KMS-11 (cell line): Measurements from ENCODE around the gene ZFTA.

Experiments
- H2AFZ ChIP-seq: fragments of 200-600 bp; sonication (generic); 2 replicates; pipeline ENCODE4 v1.6.1; 2016; ENCODE audit warnings: antibody characterized with exemption, mixed run types, low read depth
- H3K27ac ChIP-seq: fragments of 200-600 bp; sonication (generic); 2 replicates; pipeline ENCODE4 v1.6.1; 2016; ENCODE audit warnings: mild to moderate bottlenecking, mixed run types
- H3K27me3 ChIP-seq: fragments of 200-600 bp; sonication (generic); 2 replicates; pipeline ENCODE4 v1.6.1; 2017; ENCODE audit warnings: mild to moderate bottlenecking, low read depth, mixed run types, moderate library complexity; ENCODE audit not compliant: insufficient read depth
- H3K36me3 ChIP-seq: fragments of 200-600 bp; sonication (generic); 2 replicates; pipeline ENCODE4 v1.6.1; 2017; ENCODE audit warnings: mild to moderate bottlenecking, mixed run types; ENCODE audit not compliant: insufficient read depth
- H3K4me1 ChIP-seq: fragments of 200-600 bp; sonication (generic); 2 replicates; pipeline ENCODE4 v1.6.1; 2016; ENCODE audit warnings: mild to moderate bottlenecking, low read depth, mixed run types; ENCODE audit not compliant: poor library complexity, severe bottlenecking
- H3K4me2 ChIP-seq: fragments of 200-600 bp; sonication (generic); 2 replicates; pipeline ENCODE4 v1.7.0; 2016; ENCODE audit warnings: mild to moderate bottlenecking, mixed run types
- H3K4me3 ChIP-seq: fragments of 200-600 bp; sonication (generic); IDR thresholded peaks from 2 replicates; pipeline ENCODE4 v1.6.1; 2017; ENCODE audit warnings: low read depth, low read length, mixed read lengths; ENCODE audit not compliant: insufficient read depth
- H3K79me2 ChIP-seq: fragments of 200-600 bp; sonication (generic); 2 replicates; pipeline ENCODE4 v1.6.1; 2016; ENCODE audit warnings: low read depth, mixed run types; ENCODE audit not compliant: insufficient read depth
- H3K9ac ChIP-seq: fragments of 200-600 bp; sonication (generic); 2 replicates; pipeline ENCODE4 v1.6.1; 2016; ENCODE audit warnings: mild to moderate bottlenecking, mixed run types
- H4K20me1 ChIP-seq: fragments of 200-600 bp; sonication (generic); 2 replicates; pipeline ENCODE4 v1.6.1; 2016; ENCODE audit warnings: mild to moderate bottlenecking, mixed run types; ENCODE audit not compliant: insufficient read depth
- TF ChIP-seq, protein P1 (sequence below): fragments of 200-600 bp; sonication (generic); conservative IDR thresholded peaks from 2 replicates; pipeline ENCODE4 v1.6.1; 2017; ENCODE audit warnings: low read depth, mild to moderate bottlenecking, antibody characterized with exemption, low read length, moderate library complexity, mixed read lengths

ZFTA gene

DNA sequence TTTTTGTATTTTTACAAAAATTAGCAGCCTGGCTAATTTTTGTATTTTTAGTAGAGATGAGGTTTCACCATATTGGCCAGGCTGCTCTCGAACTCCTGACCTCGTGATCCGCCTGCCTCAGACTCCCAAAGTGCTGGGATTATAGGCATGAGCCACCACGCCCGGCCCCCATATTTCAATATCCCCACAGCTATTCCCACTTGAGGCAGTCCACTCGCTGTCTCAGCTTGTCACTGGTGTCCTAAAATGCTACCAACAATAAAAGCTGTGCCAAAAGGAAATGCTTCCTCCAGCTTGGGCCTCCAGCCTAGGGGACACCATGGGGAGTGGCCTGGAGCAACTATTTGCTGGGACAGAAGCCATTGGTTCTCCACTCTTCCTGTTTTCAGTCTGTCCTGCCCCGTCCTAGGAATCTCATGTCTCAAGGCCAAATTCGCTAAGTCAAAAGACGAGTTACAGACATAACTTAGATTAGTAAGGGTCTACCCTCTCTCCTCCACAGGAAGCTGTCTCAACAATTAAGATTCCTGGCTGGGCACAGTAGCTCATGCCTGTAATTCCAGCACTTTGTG, 37.4 kb upstream of the ZFTA start:
- no peak overlapping the region for H3K4me2 ChIP-seq
- TF ChIP-seq, protein P1, sequence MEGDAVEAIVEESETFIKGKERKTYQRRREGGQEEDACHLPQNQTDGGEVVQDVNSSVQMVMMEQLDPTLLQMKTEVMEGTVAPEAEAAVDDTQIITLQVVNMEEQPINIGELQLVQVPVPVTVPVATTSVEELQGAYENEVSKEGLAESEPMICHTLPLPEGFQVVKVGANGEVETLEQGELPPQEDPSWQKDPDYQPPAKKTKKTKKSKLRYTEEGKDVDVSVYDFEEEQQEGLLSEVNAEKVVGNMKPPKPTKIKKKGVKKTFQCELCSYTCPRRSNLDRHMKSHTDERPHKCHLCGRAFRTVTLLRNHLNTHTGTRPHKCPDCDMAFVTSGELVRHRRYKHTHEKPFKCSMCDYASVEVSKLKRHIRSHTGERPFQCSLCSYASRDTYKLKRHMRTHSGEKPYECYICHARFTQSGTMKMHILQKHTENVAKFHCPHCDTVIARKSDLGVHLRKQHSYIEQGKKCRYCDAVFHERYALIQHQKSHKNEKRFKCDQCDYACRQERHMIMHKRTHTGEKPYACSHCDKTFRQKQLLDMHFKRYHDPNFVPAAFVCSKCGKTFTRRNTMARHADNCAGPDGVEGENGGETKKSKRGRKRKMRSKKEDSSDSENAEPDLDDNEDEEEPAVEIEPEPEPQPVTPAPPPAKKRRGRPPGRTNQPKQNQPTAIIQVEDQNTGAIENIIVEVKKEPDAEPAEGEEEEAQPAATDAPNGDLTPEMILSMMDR, result no peak
- no peaks in the 10 kb centered on the region for H3K36me3 ChIP-seq
- H2AFZ ChIP-seq, result no peak overlapping the region
- H3K4me3 ChIP-seq, result no peak overlapping the region
- H3K4me1 ChIP-seq, result no peaks in the 10 kb centered on the region
- no peaks in the 10 kb centered on the region for H3K27me3 ChIP-seq
- no peaks in the 10 kb centered on the region for H4K20me1 ChIP-seq
- no peaks in the 10 kb centered on the region for H3K79me2 ChIP-seq
- no peak overlapping the region for H3K27ac ChIP-seq
- no peak overlapping the region for H3K9ac ChIP-seq

DNA sequence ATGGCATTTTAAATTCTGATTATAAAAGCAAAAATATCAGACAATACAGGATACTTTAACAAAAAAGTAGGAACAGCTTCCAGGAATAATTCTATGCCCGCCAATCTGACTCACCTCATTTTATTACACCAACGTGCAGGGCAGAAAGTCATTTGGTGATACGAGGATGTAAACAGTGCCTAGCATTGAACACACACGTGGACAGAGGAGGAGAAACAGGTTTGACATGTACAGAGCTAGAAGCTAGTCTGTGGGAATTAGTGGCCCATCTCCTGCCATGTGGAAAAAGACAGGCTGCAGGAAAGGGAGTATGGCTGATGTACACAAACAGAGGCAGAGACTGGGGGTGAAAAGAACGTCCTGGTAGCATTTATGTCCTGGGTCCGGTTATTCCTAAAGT, 35.7 kb upstream of the ZFTA start:
- Histone ChIP-seq H3K4me2 (no peak overlapping the region), H4K20me1 (no peaks in the 10 kb centered on the region), H3K4me1 (no peaks in the 10 kb centered on the region), H3K36me3 (no peaks in the 10 kb centered on the region), H2AFZ (no peak overlapping the region), H3K9ac (no peak overlapping the region), H3K4me3 (no peak overlapping the region), H3K79me2 (no peaks in the 10 kb centered on the region), H3K27me3 (no peaks in the 10 kb centered on the region), H3K27ac (no peak overlapping the region)
- TF ChIP-seq, protein P1, result no peak

DNA sequence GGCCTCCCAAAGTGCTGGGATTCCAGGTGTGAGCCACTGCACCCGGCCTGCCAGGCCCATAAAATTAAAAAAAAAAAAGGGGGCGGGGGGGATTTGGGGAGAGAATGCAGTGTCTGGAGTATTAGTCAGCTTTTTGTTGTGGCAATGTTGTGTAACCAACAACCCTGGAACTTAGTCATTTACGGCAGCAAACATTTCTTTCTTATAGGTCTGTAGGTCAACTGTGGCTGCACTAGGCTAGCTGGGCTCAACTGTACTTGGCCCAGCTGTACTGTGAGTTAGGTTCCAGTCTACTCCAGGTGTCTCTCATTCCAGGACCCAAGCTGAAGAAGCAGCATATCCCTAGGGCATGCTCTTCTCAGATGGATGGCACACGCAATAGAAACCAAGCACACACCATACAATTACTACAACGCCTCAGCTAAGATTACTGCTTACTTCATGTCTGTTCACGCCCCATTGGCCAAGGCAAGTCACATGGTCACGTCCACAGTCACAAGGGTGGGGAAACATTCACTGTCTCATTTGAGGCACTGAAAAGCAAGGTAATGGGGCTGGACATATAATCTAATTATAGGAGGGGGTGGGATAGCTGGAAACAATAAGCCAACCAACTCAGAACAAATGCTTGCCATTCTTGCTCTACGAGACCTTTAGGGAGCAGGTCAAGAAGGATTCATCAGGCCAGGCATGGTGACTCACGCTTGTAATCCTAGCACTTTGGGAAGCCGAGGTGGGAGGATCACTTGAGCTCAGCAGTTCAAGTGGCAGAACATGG, 34.3 kb upstream of the ZFTA start:
- H3K27me3 ChIP-seq, result no peaks in the 10 kb centered on the region
- no peak overlapping the region for H3K27ac ChIP-seq
- no peaks in the 10 kb centered on the region for H3K4me1 ChIP-seq
- no peaks in the 10 kb centered on the region for H3K79me2 ChIP-seq
- H3K9ac ChIP-seq, result no peak overlapping the region
- no peaks in the 10 kb centered on the region for H4K20me1 ChIP-seq
- TF ChIP-seq, protein P1, result no peak
- H3K36me3 ChIP-seq, result no peaks in the 10 kb centered on the region
- H3K4me2 ChIP-seq, result no peak overlapping the region
- H3K4me3 ChIP-seq, result no peak overlapping the region
- H2AFZ ChIP-seq, result no peak overlapping the region

DNA sequence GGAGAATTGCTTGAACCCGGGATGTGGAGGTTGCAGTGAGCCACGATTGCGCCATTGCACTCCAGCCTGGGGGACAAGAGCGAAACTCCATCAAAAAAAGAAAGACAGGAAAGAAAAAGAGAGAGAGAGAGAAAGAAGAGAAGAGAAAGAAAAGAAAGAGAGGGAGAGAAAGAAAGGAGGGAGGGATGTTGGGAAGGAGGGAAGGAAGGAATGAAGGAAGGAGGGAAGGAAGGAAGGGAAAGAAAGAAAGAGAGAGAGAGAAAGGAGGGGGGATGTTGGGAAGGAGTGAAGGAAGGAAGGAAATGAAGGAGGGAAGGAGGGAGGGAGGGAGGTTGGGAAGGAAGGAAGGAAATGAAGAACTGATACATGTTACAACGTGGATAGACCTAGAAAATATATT, 32.3 kb upstream of the ZFTA start:
- Histone ChIP-seq H3K27ac (no peak overlapping the region), H3K27me3 (no peaks in the 10 kb centered on the region)

More for the DNA sequence above, 32.3 kb upstream of the ZFTA start:
- Histone ChIP-seq H3K4me3 (no peak overlapping the region), H2AFZ (no peak overlapping the region), H3K9ac (no peak overlapping the region), H3K79me2 (no peaks in the 10 kb centered on the region), H4K20me1 (no peaks in the 10 kb centered on the region), H3K4me2 (no peak overlapping the region), H3K36me3 (no peaks in the 10 kb centered on the region), H3K4me1 (no peaks in the 10 kb centered on the region)
- TF ChIP-seq, protein P1, result no peak
